Right ventricle myocardium superior (tissue), 1 donor: Measurements from ENCODE around the gene UBASH3A. TPM values are rescaled to one million over a fixed set of nuclear protein-coding genes. Genes with fewer than 3 reads are reported as not detected.

Experiments used
- ATAC-seq: fragments of 200-7000 bp; cut with Tn5 transposase; one replicate; pipeline ENCODE4 v1.9.1; 2020; ENCODE audit warnings: mild to moderate bottlenecking; ENCODE audit not compliant: poor library complexity
- DNase-seq: peaks from one replicate; pipeline ENCODE4 v3.0.0-alpha.2; 2020
- intact Hi-C: fragments of 100-400 bp; cut with DNase I; formaldehyde crosslinking; loops from one replicate; pipeline ENCODE4 v1.11.2; 2022
- total RNA-seq: library from RNA; stranded (reverse); fragmentation: NEBNext Ultra II Directional; extraction: Animal tissue kit (Norgen Biotek cat#: 25700); gene quantifications from one replicate; pipeline ENCODE4 v1.2.1, GENCODE V29; 2021
- donor health status: DM: no; HTN: yes; CAD: no; lungs with severe emphysema.

UBASH3A gene
- total RNA-seq, 1 donor from 2014 or later = not detected

DNA sequence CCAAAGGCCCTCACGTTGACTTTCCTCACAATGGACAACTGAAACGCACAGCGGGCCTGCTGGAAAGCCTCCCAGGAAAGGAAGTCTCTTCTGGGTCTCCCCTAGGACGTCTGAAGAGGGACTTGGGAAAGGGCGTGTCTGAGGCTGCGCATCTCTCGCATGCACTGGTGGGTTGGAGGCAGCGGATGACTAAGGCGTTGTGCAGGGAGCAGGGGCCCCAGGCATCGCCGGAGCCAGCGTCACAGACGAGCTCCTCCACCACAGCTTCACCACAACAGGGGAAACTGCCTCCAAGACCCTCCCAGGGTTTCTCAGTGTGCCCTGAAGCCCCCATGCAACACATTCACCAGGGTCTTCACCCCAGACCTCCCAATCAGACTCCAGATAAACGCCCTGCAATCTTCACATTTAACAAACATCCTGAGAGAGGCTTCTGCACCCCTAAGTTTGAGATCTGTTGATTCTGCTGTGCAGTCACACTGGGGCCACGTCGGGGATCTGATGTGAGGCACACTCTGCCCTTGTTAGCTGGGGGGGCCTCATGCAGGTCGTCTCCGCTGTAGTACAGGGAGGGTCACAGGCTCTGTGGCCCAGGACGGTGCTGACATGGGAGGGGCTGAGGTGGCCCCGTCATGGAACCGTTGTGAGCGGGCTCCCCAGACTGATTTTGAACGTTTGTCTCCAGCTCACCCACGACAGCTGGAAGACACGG lies 30.4 kb upstream of the UBASH3A start:
- DNase-seq = no peak
- intact Hi-C loops = no loop called here
- ATAC-seq = no peak

DNA sequence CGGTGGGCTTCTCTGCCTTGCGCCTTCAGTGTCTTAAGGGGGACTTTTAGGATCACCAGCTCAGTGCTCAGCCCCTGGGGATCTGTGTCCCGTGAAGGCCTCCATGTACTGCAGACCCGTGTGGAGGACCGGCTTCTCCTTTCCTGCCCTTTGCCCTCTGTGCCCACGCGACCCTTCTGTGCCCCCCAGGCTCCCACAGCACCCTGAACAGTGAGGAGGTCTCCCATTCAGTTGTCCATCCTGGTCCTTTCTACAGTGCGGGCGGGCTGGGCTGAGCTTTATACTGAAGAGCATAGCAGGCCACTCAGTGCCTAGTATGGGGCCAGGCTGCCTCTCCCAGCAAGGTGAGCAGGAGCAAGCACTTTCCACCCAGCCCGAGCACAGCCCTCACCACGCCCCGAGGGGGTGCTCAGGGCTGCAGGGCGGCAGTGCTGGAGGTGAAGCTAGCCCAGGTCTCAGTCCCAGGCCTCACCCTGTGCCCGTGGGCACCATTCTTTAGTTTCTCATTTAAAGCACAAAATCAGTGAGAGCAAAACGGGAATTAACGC lies 29.7 kb upstream of the UBASH3A start:
- intact Hi-C loops = no loop called here
- ATAC-seq (no peak), DNase-seq (no peak)

DNA sequence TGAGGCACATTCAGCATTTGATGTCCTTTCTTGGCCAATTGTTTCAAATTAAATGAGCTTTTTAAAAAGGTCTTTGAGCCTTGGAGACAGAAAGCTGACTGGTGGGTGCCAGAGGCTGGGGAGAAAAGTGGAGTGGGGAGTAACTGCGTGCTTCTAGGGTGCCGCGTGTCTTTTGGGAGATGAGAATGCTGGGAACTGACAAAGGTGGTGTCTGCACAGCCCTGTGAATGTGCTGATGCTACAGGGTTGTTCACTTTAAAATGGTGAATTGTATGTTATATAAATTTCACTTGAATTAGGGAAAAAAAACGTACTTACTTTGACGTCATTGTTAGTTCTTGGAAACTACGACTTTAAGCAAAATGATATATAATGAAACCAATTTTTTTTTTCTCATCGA lies 29.2 kb upstream of the UBASH3A start:
- intact Hi-C loops = no loop called here
- ATAC-seq = no peak
- DNase-seq = no peak

DNA sequence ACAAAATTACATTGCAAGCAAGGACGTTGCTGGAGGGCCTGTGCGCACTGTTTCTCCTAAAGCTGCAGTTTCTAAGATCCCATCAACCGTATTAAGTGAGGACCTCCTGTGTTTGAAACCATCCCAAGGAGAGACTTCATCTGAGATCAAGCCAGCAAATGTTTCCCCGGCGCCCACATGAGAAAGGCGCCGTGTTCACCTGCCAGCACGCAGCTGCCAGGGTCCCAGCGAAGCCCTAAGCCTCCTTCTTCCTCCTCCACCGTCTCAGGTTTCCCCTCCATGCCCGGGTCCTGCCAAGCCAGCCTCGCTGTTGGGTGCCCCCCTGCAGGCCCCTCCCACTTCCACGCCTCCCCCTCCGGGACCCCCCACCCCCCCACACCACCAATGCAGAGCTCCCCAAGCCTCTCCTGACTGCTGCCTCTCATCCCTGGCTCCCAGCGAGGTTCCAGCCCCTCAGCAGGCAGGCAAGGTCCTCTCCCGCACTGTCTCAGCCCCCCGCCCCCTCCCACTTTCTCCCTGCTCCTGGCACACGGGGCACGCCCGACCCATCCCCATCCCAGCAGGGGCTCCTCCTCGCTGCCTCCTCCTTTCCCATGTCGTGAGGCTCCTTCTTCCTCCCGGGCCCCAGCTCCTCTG lies 28.7 kb upstream of the UBASH3A start:
- ATAC-seq (no peak), DNase-seq (no peak)
- intact Hi-C loops = no loop called here

DNA sequence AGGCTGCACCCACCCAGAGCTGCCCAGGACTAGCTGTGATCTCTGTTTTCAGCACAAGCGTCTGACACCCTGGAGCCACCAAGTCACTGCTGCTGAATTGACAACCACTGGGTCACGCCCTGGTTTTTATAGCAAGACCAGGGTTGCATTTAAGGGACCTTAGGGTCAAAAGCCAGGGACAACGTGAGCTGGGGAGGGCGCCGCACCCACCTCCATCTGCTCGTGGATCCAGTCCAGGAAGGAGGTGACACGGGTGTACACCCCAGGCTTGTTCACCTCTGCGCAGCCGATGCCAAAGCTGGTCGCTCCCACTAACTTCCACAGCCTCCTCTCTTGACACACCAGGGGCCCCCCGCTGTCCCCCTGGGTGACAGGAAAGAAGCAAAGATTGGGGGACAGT lies 28.2 kb upstream of the UBASH3A start:
- no peak for DNase-seq

DNA sequence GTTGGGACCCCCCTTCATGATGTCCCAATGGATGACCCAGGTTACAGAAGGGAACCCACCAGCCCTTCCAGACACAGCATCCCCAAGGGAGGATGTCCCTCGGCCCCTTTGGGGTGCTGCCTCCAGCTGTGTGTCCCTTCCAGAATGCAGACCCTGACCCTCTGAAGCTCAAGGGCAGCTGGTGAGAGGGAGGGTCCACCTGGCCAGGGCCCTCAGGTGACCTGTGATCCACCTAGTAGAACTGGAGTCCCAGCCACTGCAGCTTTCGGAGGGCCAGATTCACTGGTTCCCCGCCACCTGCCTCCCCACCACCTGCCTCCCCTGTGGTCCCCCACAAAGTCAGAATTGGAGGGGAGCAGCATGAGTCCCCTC lies 27.8 kb upstream of the UBASH3A start:
- DNase-seq = no peak
- no peak for ATAC-seq
- intact Hi-C loops = no loop called here

More for the DNA sequence above, 28.2 kb upstream of the UBASH3A start:
- ATAC-seq = no peak
- intact Hi-C loops = no loop called here

DNA sequence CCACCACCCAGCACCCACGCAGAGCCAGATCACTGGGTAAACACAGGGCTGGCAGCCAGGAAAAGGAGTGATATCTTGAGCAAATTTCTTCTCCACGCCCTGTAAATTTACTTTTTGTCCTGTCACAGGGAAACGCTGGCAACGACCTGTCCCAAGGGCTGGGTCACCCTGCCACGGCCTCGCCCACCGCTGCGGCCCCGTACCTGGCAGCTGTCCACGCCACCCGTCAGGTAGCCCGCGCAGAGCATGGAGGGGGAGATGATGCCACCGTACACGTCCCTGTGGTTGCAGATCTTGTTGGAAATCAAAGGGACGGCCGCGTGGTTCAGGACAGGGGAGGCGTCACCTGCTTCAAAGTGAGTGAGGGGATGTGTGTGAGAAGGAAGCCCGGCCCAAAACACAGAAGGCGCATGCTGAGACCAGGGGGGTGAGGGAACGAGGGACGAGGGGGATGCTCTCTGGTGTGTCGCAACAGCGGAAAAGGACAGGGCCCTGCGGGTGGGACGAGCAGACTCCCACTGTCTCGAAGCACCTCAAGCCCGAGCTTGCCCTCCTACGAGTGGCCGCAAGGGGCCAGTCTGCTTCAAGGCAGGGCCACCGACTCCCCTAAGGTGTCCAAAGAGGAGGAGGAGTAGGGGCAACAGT lies 27.2 kb upstream of the UBASH3A start:
- ATAC-seq = no peak
- intact Hi-C loops = no loop called here

DNA sequence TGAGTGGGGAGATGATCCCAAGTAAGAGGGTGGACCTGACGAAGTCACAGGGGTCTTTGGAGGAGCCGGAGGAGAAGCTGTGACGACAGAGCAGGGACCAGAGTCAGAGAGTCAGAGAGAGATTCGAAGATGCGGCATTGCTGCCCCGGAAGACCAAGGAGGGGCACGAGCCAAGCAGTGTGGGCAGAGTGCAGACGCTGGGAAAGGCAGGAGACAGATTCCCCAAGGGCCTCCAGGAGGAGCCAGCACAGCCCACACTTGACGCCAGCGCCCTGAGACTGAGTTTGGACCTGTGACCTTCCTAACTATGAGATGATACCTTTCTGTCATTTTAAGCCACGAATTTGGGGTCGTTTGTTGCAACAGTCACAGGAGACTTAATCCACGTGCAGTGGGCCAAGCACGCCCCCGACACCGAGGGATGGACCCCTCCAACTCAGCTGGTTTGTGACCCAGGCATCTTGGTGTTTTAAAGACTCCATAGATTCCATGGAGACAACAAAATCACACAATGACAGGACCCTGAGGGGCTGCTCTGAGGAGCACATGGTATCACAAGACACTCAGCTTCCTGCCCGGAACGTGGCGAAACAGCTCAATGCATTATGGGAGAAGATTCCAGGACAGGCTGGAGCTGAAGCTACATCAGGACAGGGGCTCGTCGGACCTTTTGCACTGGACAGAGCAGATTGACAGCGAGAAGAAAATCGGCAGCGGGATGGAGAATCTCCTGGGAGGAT lies 26.3 kb upstream of the UBASH3A start:
- DNase-seq (no peak), ATAC-seq (no peak)
- intact Hi-C loops = no loop called here

More for the DNA sequence above, 27.2 kb upstream of the UBASH3A start:
- no peak for DNase-seq

DNA sequence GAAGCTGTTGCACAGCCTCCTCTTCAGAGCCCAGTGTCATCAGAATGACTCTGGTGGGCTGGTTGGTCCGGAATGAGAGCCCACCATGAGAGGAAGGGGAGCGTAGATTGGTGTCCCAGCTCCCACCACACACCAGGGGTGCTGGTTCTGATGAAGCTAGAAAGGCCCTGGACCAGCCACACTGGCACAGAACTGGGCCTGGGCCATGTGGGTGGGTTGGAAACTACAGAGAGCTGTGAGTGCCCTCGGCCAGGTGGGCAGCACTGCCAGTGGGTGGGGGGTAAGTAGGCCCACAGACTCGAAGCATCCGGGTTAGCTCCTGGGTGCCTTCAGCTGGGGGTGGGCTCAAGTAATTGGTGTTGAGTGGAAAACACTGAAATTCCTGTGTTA lies 25.8 kb upstream of the UBASH3A start:
- DNase-seq (no peak), ATAC-seq (no peak)
- intact Hi-C loops = no loop called here

DNA sequence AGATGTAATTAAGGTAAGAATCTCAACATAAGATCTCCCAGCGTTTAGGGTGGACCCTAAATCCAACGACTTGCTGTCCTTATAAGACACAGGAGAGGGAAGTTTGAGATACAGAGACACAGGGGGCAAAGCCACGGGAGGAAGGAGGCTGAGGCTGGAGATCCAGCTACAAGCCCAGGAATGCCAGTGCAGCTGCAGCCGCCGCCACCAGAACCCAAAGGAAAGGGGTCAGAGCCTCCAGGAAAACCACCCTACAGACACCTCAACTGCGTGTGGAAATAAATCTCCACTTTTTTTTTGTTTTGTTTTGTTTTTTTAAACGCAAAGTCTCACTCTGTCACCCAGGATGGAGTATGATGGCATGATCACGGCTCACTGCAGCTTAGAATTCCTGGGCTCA lies 25.3 kb upstream of the UBASH3A start:
- no peak for DNase-seq
- intact Hi-C loops = no loop called here
- no peak for ATAC-seq

DNA sequence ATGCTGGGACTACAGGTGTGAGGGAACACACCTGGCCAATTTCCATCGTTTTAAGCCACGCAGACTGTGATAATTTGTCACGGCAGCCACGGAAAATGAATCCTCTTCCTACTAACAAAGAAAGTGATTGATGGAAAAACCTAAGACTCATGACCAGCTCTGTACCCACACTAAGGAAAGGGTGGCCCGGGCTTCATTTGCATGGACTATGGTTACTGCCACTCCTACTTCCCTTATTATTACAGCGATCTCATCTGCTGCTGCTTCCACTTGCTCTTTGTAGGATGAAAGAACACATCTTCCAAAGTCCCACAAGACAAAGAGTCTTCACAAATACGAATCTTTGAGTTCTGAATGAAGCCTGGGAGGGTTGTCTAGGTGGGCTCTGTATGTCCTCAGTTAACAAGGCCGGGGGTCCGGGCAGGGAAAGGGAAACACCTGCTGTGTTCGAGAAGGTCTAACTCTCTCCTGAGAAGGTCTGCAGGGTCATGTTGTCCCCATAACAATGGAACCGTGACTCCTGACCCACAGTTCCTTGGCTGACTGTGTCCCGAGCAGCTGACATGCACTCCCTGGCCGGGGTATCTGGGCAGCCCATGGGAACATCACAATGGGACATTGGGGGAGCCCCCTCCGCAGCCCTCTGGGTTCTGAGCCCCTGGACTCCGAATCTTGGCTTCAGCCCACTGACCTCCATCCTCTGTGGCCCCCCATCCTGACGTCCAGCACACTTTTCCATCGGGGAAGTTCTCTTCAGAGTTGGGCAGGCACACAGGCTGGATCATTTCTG lies 24.1 kb upstream of the UBASH3A start:
- ATAC-seq (no peak), DNase-seq (no peak)
- intact Hi-C loops = no loop called here

DNA sequence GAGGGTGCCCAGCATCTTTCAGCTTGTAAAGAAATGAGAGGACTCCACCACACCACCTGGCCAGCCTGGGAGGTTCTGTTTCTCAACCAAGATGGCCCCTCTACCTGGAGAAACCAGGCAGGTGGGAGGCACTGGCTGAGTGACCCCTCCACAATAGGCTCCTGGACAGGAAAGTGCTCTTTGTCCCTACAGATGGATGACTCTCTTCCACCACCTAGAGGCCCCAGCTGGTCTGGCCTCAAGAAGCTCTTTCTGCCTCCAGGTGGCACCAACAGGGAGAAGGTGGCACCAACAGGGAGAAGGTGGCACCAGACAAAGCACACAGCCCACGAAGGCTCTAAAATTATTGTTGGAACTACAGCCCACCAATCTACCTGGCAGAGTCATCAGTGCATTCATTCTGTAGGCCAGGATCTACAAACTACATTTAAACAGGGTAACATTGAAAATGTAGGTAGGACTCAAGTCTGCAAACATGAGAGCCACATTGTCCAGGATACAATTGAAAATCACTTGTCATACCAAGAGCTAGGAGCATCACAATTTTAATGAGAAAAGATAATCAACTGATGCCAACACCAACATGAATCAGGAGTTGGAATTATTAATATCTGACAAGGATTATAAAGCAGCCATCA lies 22.2 kb upstream of the UBASH3A start:
- intact Hi-C loops = no loop called here
- peak; percentile 39 for ATAC-seq
- DNase-seq = no peak

DNA sequence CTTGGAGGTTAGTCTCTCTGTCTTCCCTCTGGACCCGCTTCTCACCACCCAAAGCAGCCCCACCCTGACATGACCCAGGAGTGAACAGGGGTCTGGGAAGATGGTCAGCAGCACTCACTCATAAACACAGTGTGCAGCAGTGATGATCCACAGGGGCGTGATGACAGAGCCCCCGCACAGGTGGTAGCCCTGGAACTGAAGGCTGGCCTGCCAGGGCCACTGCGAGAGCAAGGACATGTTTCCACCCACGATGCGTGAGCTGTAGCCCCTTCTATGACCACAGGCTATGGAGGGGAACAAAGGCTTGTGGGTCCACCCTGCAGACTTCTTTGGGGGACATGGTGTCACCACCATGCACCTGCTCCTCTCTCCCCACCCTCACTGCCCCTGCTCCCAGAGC lies 20.8 kb upstream of the UBASH3A start:
- intact Hi-C loops = no loop called here
- no peak for DNase-seq
- ATAC-seq = no peak

DNA sequence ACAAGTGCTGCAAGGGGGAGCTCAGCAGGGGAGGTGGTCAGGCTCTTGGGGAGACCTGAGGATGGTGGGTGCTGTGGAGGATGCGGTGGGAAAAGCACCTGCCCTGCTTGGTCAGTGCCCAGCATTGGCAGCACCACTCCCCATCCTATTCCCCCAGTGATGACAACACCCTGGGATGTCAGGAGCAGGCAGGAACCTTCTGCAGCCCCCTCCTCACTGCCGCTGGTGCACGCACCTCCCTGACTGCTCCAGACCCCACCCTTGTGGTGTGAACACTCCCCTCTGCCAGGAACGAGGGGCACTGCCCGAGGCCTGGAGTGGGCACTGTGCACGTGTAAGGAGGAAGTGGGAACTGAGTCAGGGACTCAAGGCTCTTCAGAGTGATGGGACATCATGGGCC lies 20.4 kb upstream of the UBASH3A start:
- intact Hi-C loops = no loop called here
- ATAC-seq (no peak), DNase-seq (no peak)

DNA sequence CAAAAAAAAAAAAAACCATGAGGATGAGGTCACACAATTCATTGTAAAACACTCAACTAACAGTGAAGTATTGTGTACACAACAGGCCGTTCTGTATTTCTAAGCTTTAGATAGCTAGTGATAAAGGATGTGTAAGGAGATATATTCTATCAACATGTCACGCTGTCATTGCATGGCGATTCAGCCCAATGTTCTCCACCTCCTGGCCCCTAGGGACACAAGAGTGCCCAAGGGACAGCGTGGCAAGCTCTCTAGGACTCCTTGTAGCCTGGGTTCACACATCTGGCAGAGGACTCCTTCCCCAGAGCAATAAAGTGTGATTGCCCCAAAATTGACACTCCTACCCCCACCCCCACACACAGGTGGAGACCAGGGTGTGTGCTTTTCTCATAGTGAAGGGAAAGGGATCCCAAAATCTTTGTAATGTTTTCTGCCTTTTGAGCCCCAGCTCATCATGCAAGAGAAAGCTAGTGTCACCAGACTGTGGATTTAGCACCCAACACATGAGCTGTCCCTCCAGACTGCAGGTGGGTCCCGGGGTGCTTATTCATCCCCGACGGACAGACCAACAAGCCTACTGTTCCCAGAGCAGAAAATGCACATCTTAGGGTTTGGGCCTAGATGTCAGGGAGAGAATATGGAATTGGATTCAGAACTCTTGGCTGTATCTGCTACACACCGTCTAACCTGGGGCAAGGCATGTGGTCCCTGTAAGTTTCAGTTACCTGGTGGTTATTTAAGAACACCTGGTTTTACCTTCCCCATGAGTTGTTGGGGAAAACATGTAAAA lies 19.4 kb upstream of the UBASH3A start:
- intact Hi-C loops = no loop called here
- ATAC-seq (no peak), DNase-seq (no peak)

DNA sequence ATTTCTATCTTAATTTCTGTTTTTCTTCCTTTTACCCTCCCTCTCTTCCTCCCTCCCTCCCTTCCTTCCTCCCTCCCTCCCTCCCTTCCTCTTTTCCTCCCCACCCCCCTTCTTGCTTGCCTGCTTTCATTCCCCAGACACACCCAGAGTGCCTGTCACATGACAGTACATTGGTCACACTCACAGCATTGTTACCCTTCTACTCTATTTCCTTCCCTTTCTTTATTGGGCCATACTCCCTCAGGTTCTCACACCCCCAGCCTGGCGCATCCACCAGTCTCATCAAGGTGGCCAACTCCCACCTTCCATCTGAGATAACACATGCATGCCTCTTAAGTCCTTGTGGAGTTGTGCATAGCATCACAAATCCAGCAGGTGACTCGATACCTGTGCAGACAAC lies 18.7 kb upstream of the UBASH3A start:
- intact Hi-C loops = no loop called here
- ATAC-seq (no peak), DNase-seq (no peak)

DNA sequence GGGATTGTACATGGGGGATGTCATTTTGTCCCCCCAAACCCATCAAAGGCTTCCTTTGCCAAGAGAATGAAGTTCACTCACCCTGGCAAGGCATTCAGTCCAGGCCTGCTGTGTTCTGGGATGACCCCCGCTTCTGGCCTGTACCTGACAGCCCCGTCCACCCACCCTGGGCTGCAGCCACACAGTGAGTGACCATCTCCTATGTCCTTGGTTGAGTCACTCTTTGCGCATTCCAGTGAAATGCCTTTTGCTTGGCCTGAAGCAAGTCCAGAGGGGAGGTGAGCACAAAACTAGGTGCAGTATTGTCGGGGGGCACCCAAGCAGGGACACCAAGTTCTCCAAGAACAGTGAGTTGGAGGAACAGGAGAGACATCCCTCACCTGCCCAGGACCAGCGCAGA lies 18.1 kb upstream of the UBASH3A start:
- DNase-seq (no peak), ATAC-seq (no peak)
- intact Hi-C loops = no loop called here
